GM18508 (cell line): ENCODE measurements around the gene SLC37A1.
"Not testable (repeated sequence)": the region's sequence is repeated elsewhere in the genome, so short reads cannot be mapped to it uniquely, and the experiment has no call there.

Experiments used
- ATAC-seq: cut with Tn5 transposase; IDR thresholded peaks from one replicate; pipeline ENCODE4 v1.9.1; 2021; ENCODE audit warnings: moderate number of reproducible peaks; ENCODE audit not compliant: insufficient read depth, unreplicated experiment

SLC37A1 gene

GRCh38 chr21:42513151-42513984 lies at the start of gene SLC37A1:
Gene SLC37A1, plus strand, starts transcription at chr21:42513852. Its CDS starts 4,603 bp downstream, at chr21:42518455.
- ATAC-seq: no peak

- ATAC-seq: no peak
Measured at GRCh38 chr21:42463861-42464515, 49.7 kb upstream of the SLC37A1 start.

DNA sequence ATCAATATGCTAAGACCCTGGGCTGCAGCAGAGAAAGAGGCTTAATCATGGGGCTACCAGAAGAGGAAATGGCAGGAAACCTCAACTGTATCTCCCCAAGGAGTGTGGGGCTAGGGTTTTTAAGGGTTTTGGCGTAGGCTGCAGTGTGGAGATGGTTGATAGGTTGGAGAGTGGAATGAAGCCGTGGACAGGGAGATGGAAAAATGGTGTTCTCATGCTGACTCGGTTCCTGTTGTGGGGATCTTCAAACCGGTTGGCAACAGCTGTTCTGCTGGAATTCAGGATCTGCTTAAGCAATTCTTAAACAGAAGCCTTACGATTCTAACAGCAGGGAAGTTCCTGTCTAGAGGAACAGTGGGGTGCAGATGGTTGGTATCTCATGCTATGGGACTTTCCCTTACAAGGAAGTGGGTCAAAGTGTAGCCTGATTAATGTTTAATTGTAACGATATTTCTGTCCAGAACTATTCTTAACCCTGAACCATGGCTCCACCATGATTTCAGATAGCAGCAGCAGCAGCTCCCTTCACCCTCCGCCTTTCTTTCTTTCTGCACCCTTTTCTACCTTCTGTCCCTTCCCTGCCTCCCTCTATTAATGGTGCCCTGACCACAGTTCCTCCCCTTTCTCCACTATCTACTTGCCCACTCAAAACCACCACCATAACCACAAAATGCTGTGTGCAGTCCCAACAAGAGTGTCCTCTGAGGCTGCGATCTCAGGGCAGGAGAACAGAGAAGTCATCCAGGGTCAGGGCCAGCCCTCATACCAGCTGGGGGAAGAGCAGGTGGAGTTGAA lies 48.4 kb upstream of the SLC37A1 start:
- ATAC-seq: no peak

DNA sequence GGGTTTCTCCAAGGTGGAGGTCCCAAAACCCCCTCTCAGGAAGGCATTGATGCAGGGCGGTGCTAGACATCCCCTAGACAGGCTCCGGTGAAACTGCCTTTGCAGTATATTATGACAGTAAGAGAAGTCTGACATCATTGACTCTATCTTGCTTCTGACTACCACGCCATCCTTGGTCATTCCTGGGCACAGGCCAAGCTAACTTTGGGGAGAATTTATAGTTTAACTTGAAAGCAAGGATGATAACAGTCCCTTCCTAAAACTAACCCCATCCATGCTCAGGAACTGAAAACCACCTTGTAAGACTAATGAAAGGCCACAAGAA lies 47.9 kb upstream of the SLC37A1 start:
- no peak for ATAC-seq

GRCh38 chr21:42466700-42467099 lies 47.0 kb upstream of the SLC37A1 start:
- no peak for ATAC-seq

- ATAC-seq: no peak
Measured at GRCh38 chr21:42467140-42467983, 46.3 kb upstream of the SLC37A1 start.

DNA sequence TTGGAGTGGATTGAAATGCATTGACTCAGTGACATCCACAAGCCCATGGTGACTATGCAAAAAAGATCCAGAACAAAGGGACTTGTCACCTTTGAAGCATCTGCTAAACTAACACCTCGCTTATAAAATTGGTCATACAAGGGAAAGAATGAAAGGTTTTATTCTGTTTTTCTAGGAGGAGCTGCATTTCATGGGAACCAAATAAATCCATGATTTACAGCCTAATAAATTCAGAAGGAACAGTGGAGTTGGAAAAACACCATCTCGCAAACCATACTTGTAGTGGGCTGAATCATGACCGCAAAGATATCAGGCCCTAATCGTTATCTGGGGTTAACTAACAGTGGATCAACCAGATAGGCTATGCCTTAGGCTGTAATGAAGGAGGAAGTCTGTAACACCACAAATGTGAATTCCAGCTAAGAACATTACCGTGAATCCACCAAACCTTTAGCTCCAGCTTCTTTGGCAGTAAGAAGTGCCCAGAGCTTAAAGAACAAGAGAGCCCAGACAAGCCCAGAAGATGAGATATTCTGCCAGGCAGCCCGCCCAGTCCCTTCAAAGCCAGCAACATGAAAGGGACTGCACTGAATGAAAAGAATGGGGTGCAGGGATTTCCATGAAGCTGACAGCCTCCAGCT lies 45.0 kb upstream of the SLC37A1 start:
- no peak for ATAC-seq

DNA sequence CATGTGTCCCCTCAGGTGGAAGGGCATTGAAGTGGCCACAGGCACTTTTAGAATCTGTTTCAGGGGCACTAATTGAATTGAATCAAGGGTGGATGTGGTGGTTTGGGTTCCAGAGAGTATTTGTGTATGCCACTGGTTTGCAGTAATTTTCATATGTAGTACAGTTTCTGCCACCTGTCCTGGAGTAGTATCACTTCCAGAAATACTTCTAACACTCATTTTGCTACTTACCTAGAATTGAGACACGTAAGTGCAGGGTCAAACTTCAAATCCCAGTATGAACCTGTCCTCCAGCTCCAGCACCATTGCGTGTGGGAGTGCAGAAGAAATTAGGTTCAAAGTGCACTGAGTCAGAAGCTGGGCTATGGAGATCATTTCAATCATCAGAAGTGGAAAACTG lies 44.4 kb upstream of the SLC37A1 start:
- ATAC-seq: peak; percentile 40

DNA sequence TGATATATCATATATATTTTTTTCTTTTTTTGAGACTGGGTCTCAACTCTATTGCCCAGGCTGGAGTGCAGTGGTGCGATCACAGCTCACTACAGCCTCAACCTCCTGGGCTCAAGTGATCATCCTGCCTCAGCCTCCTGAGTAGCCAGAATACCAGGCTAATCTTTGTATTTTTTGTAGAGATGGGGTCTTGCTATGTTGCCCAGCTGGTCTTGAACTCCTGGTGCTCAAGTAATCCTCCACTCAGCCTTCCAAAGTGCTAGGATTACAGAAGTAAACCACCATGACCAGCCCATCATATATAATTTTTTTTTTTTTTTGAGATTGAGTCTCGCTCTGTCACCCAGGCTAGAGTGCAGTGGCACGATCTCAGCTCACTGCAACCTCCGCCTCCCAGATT lies 43.9 kb upstream of the SLC37A1 start:
- ATAC-seq: not testable (repeated sequence)

DNA sequence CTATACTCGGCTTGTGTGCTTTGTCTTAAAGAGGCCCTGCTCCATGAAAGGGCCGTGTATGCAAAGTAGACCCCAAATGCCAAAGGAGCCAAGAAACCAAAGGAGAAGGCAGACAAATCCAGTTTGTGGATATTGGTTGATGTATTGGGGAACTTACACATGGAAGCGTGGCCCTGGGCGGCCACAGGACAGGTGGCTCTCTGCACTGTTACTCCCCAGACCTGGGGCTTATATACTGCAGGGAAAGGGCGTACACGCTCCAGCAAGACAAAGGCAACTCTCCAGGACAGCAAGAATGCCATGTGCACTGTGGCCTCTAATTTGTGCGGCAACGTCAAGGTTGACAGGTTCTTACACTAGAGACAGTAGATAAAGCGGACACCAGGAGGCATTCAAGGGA lies 42.4 kb upstream of the SLC37A1 start:
- ATAC-seq: no peak

GRCh38 chr21:42471716-42472330 lies 41.8 kb upstream of the SLC37A1 start:
- ATAC-seq: no peak

- no peak for ATAC-seq
Measured at GRCh38 chr21:42472521-42472920, 41.1 kb upstream of the SLC37A1 start.

- ATAC-seq: no peak
Measured at GRCh38 chr21:42473498-42474042, 40.1 kb upstream of the SLC37A1 start.

- ATAC-seq: no peak
Measured at GRCh38 chr21:42474043-42474831, 39.4 kb upstream of the SLC37A1 start.

DNA sequence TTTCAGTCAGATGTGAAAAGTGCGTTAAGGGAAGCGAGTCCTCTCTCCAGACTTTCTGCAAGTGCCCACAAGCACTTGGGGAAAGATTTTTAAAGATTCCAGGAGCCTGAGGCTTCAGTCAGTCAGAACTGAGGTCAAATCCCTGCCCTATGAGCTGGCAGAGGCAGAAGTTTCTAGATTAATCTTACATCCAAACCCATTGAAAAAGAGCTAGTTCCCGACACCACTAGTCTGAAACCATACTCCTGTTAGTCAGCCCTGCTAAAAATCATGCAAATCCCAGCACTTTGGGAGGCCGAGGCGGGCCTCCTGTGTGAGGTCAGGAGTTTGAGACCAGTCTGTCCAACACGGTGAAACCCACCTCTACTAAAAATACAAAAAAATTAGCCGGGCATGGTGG lies 38.6 kb upstream of the SLC37A1 start:
- no peak for ATAC-seq

- ATAC-seq: no peak
Measured at GRCh38 chr21:42475526-42476387, 37.9 kb upstream of the SLC37A1 start.
